ENCODE data around the gene MYRIP.

MYRIP gene

DNA sequence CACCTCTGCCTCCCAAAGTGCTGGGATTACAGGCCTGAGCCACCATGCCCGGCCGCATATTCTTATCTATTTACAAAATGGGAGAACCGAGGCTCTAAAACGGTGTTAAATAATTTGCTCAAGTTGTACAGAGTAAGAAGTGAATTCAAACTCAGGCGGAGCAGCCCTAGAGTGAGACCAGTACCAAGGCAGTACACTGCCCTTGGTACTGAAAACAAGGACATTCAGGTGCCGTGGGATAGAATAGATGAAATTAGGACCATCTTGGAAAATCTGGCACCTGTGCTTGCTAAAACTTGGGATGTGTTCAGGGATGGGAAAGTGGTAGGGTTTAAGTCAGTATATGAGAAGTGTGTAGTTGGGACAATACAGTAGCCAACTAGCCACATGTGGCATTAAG, 100.7 kb downstream of the MYRIP start:
- no peak for DNase-seq

DNA sequence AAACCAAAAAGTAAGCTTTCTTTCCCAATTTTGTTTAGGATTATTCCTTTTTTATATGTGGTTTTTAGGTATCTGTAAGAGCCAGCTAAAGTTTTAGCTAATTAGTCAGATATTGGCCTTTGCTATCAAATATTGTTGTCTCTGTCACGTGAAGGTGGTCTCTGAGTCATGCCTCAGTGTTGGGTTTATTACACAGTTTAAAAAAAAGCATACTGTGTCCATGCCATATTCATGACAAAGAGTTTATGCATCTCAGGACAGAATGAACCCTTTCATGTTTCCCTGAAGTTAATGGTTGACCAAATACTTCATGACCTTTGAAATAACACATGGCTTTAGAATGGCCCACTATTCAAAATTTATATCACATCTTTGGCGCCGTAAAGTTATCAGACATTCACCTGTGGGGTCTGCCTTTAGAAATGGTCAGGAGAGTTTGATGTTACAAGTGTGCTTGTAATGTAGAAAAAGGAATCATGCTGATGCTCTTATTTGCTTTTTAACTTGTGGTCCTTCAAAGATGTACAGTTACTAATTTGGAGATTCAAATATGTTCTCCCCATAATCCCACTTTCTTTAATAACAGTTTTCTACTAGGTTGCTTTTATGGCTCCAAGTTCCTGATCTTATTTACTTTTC, 101.5 kb downstream of the MYRIP start:
- DNase-seq: peak; percentile 48

DNA sequence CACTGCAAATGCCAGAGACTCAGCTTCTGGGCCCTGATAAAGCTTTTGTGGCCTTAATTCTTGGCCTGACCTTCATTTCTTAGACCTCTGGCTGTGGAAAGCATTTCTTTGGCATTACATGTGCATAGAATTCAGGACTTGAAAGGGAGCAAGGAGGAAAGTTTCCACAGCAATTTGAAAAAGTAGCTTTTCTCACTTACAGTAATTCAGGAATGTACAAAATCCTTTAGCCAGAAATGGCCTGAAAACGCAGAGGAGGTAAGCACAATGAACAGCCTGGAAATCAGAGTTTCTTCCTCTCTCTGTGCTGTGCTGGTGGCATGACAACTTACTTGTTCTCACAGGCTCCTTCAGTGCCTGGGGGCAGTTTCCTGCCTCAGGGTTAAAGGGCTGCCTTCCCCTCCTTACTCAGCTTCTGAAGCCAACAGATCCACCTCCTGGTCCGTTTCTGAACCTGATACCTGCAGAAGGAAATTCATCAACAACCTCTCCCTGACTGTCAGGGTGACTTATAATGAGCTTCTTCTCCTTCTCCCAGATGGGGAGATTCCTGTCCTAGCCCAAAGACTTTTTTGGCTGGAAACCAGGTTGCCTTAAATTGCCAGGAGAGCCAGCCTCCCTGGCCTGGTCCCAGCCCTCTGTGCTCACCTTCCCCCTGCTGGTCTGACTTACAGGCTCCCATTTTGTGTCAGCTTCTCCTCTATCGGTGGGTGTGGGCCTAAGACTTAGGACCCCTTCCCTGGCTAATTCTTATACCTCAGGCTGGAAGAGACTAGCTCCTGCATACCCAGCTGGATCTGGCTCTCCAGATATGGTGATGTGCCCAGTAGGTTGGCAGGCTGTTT, 102.3 kb downstream of the MYRIP start:
- DNase-seq: peak; percentile 14

DNA sequence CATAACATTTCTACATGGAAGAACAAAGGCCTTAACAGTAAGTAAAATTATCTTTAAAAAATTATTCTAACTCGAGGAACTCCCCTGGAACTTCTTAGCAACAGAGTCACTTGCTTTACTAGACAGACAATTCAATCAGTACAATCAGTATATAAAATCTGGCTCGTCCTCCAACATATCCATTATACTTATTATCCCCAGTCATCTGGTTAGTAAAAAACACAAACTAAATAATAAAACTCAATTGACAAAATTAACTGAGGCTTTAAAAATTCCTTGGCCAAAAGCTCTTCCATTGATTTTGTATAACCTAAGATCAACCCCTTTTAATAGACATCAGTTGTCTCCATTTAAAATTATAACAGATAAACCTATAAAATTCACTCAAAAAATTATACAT, 105.6 kb downstream of the MYRIP start:
- DNase-seq: no peak

DNA sequence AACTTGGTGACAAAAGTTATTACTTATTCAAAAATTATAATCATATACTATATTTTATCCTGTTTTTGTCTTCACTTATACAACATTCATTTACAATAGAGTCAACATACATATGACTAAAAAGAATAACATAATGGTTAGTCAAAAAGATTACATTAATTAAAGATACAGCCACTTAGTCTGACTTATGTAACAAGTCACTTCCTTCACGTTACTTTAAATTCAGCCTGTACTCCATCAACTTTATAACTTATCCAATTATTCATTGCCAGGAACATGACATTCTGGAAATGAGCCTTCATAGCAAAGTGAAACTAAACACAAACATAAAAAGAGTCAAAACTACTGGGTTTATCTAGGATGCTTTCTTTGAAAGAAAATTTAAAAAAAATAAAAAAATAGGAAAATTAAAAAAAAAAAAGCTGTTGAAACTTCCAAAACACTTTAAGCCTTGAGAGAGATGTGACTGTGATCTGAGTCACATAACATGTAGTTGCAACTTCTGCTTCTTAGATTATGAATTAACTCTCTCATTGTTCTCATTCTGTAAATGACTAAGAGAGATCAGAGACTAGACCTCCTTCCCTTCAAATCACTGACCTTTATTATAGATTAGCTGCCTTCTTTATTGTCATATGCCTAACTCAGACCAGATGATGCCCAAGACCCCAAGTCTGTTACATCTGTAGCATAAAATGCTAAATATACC, 107.8 kb downstream of the MYRIP start:
- peak; percentile 41 for DNase-seq

DNA sequence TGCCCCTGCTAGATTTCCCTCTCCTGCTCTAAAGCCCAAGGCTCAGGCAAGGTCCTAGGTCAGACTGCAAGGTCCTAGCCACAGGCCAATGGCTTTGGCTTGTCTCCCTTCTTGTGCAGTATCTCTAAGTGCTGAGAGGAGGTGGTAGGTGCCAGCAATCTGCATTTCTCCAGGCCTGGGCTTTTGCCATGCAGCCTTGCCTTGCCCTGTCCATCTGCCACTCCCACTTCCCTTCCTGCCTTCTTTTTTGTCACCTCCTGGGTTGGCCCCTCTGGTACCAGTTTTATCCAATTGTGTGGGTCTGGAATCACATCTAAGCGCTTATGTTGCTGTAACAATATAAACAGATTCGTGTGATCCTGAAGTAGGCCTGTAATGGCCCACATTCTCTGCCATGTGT, 109.9 kb downstream of the MYRIP start:
- DNase-seq: no peak

DNA sequence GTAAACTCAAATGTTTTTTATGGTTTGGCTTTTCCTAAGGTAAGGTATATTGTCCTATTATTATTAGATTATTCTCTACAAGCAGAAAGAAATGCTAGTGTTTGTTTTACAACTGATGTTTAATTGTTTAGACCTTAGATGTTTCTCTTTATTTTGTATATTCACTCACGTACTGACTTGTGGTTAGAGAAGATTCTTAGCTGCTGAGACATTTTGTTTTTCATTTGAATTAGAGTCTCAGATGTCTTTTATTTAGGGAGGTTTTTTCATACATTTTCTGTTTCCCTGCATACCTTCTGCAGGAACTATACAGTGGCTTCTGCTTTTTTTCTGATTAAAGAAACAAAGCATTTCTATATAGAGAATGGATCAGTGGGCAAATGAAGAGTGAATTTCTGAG, 110.9 kb downstream of the MYRIP start:
- peak; percentile 11 for DNase-seq

DNA sequence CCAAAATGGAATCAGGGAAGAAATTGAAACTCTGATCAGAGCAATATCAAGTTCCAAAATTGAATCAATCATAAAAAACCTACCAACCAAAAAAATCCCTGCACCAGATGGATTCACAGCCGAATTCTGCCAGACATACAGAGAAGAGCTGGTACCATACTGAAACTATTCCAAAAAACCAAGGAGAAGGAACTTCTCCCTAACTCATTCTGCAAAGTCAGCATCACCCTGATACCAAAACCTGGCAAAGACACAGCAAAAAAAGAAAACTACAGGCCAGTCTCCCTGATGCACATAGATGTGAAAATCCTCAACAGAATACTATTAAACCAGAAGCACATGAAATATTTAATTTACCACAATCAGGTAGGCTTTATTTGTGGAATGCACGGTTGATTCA, 118.1 kb downstream of the MYRIP start:
- DNase-seq: no peak

DNA sequence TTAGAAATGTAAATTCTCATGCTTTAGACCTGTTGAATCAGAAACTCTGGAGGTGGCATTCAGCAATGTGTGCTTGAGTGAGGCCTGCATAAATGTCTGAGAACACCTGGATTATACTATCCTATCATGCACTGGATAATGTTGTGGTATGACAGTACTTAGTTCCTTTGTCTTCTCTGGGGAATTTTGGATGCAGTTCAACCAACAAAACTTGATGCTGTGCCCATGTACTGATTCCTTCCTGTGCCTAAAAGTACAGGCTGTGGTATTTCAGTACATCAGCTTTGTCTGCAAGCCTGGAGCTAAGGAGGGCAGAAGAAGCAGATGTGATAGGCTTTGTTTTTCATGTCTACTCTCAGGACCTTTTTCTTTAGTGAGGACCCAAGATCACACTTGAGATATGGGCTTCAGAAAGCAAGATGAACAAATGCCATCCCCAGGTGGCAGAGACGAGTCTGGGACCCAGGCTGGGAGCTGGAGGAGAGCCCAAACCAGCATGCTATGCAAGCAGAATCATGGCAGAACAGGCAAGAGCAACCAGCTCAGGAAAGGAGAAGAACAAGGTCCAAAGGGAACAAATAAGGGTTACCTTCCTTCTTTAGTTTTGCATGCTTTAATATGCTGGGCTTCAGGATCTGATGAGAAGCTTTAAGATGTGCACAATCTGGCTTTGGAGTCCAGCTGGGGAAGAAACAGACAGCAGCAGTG, 124.7 kb downstream of the MYRIP start:
- no peak for DNase-seq

DNA sequence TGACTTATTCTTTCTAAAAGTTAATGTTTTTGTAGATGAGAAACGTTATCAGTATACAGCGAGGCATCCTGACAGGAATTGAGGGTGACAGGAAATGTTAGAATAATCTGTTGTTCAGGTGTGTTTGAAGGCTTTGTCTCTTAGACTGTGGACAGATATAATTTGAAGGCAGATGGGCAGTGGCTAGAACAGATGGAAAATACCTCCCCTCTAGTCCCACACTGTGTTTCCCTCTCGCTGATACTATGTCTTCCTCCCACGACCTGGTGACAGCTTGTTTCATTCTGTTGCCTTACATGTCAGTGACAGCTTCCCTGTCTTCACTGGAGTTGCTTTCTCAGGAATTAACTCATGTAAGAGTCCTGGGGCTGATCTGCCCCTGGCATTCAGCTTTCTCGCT, 125.3 kb downstream of the MYRIP start:
- DNase-seq: no peak

DNA sequence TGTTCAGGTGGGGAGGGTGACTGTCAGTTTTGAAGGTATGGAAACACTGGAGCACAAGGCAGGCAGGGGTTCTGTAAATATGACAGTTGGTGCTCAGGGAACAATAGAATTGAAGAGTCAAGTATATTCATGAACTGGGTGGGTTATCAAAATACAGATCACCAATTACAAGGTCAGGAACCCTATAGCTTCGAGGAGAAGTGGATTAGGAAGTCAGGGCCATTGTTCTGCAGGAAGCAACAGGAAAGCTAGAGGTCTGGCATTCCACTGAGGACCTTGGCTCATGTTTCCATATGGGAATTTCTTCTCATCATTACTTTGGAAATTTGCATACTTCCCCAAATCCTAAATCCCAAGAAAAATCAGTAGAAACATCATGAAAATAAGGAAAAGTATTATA, 125.9 kb downstream of the MYRIP start:
- no peak for DNase-seq

DNA sequence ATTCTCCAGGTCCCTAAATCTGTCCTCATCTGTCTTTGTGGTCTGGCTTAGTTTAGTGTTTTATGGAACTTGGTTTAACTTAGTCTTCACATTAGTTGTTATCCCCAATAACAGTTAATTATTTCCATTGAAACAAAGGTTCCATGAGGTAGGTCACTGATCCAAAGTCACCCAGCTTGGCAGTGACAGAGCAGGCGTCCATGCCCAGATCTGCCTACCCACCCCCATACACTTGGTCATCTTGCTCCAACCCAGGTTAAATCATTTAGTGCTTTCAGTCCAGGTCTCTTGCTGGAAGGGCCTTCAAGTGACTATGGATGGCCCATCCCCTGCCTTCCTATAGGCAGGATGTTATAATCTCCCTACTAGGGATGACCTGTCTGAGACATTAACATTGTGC, 127.4 kb downstream of the MYRIP start:
- no peak for DNase-seq

DNA sequence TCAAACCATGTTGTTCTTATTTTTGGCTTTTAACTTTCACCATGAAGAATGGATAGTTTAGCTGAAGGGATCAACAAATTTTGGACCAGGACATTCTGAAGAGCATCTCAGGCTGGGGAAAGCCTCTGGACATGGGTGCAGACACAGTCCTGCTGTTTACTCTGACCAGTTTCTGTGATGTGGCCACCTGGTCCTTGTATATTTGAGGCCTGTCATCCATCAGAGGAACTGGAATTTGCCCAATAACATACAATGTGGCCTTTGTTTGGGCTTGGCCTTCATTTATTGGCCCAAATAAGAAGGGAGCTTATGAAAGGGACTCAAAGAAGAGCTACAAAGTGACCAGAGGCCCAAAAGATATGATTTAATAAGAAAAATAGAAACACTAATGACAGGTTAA, 127.9 kb downstream of the MYRIP start:
- no peak for DNase-seq

DNA sequence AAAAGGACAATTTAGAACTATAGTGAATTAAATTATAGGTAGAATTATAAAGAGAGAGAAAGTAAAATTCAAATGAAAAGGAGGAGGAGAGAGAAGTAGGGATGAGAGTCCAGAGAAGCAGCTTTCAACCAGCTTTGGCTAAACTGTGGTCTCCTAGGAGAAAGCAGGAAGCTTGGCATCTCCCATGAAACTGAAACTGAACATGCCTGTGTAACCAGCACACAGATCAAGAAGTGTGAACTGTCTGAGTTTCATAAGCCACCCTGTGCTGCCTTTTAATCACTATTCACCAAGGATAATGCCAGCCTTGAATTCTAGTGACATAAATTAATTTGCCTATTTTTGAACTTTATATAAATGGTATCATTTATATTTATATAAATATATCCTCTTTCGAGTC, 128.5 kb downstream of the MYRIP start:
- no peak for DNase-seq

DNA sequence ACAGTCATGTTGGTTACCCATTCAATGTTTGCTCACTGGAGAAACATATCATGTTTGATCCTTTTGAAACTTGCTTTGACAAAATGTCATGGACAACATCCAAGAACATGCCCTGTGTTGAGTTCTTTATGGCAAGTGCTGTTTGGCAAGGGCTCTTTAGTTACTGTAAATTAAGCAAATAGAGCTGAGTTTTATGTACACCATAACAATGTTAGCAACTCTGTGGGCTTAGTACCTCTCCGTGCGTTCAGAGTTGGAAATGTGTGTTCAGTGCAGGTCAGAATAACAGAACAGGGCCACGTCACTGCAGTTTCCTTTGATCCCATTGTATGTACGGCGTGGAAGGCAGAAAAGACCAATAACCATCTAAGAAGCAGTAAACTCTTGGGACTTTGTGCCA, 132.5 kb downstream of the MYRIP start:
- DNase-seq: no peak

DNA sequence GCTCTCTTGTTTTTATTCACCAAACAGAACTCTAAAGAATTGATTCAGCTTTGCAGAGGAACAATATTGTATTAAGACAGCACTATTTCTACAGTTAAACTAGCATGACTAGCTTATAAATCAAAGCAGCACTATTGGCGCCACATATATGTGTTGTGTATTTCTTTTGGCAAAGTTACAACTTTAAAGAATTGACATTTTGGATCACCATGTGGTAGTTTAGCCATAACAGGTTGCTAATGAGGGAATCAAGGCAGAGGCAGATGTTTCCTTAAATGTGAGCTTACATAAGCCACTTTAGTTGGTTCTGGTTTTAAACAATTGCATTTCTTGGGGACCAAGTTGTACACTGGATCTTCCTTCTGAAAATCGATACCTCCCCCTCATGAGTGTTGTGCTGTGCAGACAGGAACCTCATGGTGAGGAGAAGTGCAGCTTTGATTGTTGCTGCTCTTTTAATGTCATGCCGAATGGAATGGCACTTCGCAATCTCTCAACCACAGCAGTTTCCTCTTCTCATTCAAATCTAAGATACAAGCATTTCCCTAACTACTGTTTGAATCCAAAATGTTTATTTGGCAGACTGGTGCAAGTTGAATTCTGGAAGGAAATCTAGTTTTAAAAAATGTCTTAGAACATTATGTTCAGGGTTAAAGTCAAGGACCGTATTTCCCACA, 151.2 kb downstream of the MYRIP start:
- peak; percentile 9 for DNase-seq

DNA sequence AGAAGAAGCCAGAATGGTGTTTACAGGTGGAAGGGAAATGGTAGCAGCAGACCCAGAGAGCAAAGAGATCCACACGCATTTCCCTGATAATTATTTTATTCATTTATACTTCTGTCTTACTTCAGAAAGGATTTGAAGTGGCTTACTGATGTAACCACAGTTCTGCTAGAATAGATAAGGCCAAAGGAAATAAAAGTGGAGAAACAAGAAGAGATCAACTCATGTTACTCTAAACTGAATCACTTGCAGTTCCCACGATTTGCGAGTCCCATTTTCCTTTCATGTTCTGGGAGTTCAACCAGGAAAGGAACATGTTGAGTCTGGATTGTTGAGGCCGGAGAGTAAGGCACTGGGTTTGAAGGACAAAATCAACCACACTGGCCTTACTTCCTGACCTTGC, 151.8 kb downstream of the MYRIP start:
- DNase-seq: no peak

DNA sequence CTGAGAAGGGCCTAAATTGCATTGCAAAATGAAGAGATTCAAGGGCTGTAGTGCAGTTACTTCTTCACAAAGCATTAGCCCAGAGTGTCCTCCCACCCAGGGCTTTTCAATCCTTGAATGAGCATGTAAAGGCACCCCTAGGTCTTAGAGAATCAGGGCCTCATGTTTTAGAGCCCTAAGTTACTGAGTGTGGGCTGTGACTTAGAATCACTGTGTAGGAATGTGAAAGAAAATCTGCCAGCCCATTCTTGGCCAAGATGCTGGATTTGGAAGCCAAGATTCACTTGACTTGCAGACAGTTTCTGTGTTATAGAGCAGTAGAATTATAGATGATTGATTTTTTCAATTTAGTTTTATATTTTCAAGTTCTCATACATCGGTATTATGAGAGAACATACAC, 153.2 kb downstream of the MYRIP start:
- peak; percentile 11 for DNase-seq

DNA sequence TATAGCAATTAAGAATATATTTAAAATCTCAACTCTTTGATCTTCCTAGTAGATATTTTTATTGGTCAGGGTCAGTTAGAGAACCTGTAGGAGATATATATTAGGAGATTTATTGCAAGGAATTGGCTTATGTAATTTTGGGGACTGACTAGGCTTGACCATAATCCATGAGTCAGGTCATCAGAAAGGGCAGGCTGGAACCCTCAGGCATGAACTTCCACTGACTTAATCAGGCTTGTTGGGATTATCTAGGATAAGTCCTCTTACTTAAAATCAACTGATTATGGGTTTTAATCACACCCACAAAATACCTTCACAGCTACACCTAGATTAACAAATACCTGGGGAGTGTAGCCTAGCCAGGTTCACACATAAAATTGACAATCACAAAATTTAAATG, 156.1 kb downstream of the MYRIP start:
- DNase-seq: no peak

DNA sequence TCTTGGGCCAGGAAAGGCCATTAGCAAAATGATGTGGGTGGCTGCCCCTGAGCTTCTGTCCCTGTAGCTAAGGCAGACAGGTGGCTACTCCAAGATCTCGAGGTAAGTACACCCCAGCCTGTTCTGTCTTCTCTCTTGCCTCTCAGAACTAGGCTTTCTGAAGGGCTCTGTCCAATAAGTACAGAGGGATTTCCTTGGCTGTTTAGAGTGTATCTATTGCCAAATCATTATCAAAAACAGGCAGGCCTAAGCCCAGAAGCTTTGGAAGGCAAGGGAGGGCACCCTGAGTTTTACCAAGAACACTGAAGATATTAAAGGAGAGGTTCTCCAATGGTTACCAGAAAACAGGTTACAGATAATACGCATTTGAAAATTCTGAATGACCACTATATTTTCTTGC, 156.6 kb downstream of the MYRIP start:
- DNase-seq: no peak

DNA sequence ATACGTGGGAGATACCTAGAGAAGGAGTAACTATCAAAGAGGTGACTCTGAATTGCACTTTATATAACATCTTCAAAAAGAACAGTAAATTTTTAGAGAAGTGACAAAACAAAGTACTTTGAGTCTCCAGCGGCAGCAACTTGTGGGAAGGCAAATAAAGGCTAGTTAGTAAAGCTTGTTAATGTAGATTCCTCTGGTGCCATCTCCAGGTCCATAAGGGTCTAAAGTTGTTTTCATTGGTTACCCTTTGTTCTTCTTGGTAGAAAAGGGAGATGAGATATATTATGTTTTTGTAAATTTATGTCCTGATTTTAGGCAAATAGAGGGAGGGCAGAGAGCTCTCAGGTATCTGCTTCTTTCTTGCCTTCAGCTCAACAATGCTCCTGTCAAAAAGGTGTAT, 161.6 kb downstream of the MYRIP start:
- DNase-seq: no peak

DNA sequence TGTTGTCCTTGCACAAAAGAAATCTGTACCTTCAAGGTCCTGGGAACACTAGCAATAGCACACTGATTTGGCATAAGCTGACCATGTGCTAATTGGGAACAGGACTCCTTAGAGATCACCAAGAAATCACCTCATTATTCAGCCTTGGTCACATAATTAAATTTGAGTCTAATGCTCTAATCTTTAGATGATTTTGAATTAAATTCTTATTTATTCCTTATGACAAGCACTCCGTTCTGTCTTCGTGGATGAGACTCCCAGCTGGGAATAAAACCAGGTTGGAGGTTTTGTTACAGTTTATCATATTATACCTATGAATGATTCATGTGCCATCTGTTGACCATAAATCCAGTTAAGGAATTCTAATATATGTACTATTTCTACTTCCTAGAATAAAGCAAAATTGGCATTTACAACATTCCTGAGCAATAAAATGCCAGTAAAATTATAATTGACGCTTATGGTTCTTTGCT, 162.2 kb downstream of the MYRIP start:
- no peak for DNase-seq

DNA sequence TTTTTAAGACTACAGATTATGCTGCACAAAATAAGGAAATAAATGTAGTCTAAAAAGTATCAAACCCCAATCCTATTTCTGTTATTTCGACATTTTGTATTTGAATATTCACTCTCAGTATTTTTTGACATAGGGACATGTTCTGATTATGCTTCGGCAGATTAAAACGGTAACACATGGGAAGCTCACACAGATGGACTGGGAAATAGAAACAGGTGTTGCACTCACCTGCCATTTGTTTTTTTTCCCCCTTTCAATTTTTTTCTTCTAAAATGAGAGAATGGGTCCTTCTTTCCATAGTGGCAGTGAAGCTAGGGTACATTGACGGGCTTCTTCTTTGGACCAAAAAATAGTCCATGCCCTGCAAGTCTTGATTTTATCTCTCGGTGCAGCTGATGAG, 163.1 kb downstream of the MYRIP start:
- no peak for DNase-seq

Data from fibroblast of skin of right quadriceps (primary cell).